ENCODE measurements around the gene GPR146.

GPR146 gene

GRCh38 chr7:1079546-1079945 lies 35.2 kb downstream of the GPR146 start:
- no peak for DNase-seq

GRCh38 chr7:1080252-1080920 lies 36.0 kb downstream of the GPR146 start:
- no peak for DNase-seq

- no peak for DNase-seq
Observed at GRCh38 chr7:1080921-1081255, 36.5 kb downstream of the GPR146 start.

- DNase-seq, result no peak
Observed at GRCh38 chr7:1081336-1081735, 37.0 kb downstream of the GPR146 start.

GRCh38 chr7:1081931-1082401 lies 37.6 kb downstream of the GPR146 start:
- no peak for DNase-seq

GRCh38 chr7:1083729-1084657 lies 39.6 kb downstream of the GPR146 start:
- no peak for DNase-seq

- DNase-seq, result no peak
Observed at GRCh38 chr7:1085266-1085665, 40.9 kb downstream of the GPR146 start.

- DNase-seq, result no peak
Observed at GRCh38 chr7:1085910-1086421, 41.6 kb downstream of the GPR146 start.

GRCh38 chr7:1086588-1087464 lies 42.5 kb downstream of the GPR146 start:
- DNase-seq, result peak; percentile 83

GRCh38 chr7:1087465-1087814 lies 43.1 kb downstream of the GPR146 start:
- DNase-seq, result no peak

- peak; percentile 88 for DNase-seq
Observed at GRCh38 chr7:1087952-1088920, 43.9 kb downstream of the GPR146 start, which contains the start of gene GPER1. Gene GPER1, plus strand, starts transcription at chr7:1088113. Its CDS starts 3,616 bp downstream, at chr7:1091729.

- no peak for DNase-seq
Observed at GRCh38 chr7:1090236-1090635, 45.9 kb downstream of the GPR146 start.

GRCh38 chr7:1090686-1091643 lies 46.6 kb downstream of the GPR146 start:
- DNase-seq, result peak; percentile 86

GRCh38 chr7:1091644-1092027 lies 47.3 kb downstream of the GPR146 start:
- no peak for DNase-seq

GRCh38 chr7:1092161-1092632 lies 47.9 kb downstream of the GPR146 start:
- DNase-seq, result no peak

GRCh38 chr7:1092806-1093501 lies 48.6 kb downstream of the GPR146 start:
- DNase-seq, result no peak

GRCh38 chr7:1093502-1093843 lies 49.1 kb downstream of the GPR146 start:
- DNase-seq, result no peak

- no peak for DNase-seq
Observed at GRCh38 chr7:1093916-1094508, 49.7 kb downstream of the GPR146 start.

GRCh38 chr7:1094870-1095269 lies 50.5 kb downstream of the GPR146 start:
- no peak for DNase-seq

Data from islet precursor cell (in vitro differentiated cells).